Measurements from ENCODE around the gene KRAS. TPM values are rescaled to one million over a fixed set of nuclear protein-coding genes. Genes with fewer than 3 reads are reported as not detected.
A peak's percentile ranks its signal among the peaks of the same experiment; 100 is the strongest.

The KRAS gene
- total and polyA plus RNA-seq, 2 donors (not counting 3 experiments of a cell fraction or from before 2014, with no cell fraction given): 9.1 to 22.8 TPM

DNA sequence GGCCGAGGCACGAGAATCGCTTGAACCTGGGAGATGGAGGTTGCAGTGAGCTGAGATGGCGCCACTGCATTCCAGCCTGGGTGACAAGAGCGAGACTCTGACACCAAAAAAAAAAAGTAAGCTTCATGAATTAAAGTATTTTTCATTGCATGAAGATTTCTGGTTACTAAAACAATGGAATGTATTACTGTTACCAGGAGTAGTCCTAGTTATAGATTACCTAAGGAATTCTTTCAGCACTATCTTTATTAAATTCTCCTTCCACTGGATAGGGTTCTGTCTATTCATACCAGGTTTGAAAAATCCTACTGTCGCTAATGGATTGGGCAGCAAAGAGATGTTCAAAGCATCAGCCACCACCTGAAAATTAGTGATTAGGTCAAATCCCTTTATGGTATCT, 43.3 kb downstream of the KRAS start:
- H3K27ac ChIP-seq (ENCODE audit: insufficient read depth, low read depth, low read length): no peak overlapping the region
- H3K27me3 ChIP-seq (ENCODE audit: control insufficient read depth in 2 of 2, insufficient read depth in 2 of 2, low read length in 2 of 2): no peaks in the 10 kb centered on the region
- no peaks in the 10 kb centered on the region for H3K9me1 ChIP-seq (replicated peaks; ENCODE audit: control insufficient read depth, extremely low read depth, insufficient read depth, low read length)
- ChIA-PET CTCF (no interaction called here), POLR2A (no interaction called here)
- no peak overlapping the region for H3K4me3 ChIP-seq (replicated peaks in 1 of 3; ENCODE audit: insufficient read depth in 1 of 3, low read depth in 1 of 3, low read length in 3 of 3)
- FAIRE-seq (no peak), DNase-seq (ENCODE audit: low read depth, low spot score) (no peak)
- intact Hi-C loops (cut with micrococcal nuclease): no loop called here
- H3K36me3 ChIP-seq (ENCODE audit: control insufficient read depth in 2 of 2, extremely low read depth in 1 of 2, insufficient read depth in 2 of 2, low read length in 2 of 2): peaks cover 0 to 4% of the 10 kb centered on the region in 2 experiments
- dilution Hi-C loops (cut with MboI; ENCODE audit: extremely low pct_ligation_motif_present, low sequenced_read_pairs): no loop called here
- BruUV-seq (replicated peaks): TSS peak; percentile 9
- H3K79me2 ChIP-seq (ENCODE audit: control insufficient read depth, insufficient read depth, low read length): no peaks in the 10 kb centered on the region
- H3K9ac ChIP-seq (replicated peaks; ENCODE audit: extremely low read depth, insufficient read depth, low read length): no peak overlapping the region
- TF ChIP-seq JUN (IDR thresholded peaks at IDR 0.05; ENCODE audit: borderline replicate concordance, insufficient read depth, insufficient read length, low read depth) (no peak), GATA2 (IDR thresholded peaks at IDR 0.05; ENCODE audit: insufficient read depth, insufficient read length, low read depth, low read length) (no peak), POLR2AphosphoS5 (IDR thresholded peaks at IDR 0.05; ENCODE audit: insufficient read depth, low read depth, low read length) (no peak), FOS (IDR thresholded peaks at IDR 0.05; ENCODE audit: borderline replicate concordance, insufficient read depth, low read length) (no peak), MYC (IDR thresholded peaks at IDR 0.05; ENCODE audit: low read depth, low read length) (no peak), POLR2A (IDR thresholded peaks at IDR 0.05; ENCODE audit: low read depth, low read length) (no peak), EZH2 (IDR thresholded peaks at IDR 0.05; ENCODE audit: borderline replicate concordance, low read depth, low read length, severe bottlenecking) (no peak)
- TF ChIP-seq, protein P1, sequence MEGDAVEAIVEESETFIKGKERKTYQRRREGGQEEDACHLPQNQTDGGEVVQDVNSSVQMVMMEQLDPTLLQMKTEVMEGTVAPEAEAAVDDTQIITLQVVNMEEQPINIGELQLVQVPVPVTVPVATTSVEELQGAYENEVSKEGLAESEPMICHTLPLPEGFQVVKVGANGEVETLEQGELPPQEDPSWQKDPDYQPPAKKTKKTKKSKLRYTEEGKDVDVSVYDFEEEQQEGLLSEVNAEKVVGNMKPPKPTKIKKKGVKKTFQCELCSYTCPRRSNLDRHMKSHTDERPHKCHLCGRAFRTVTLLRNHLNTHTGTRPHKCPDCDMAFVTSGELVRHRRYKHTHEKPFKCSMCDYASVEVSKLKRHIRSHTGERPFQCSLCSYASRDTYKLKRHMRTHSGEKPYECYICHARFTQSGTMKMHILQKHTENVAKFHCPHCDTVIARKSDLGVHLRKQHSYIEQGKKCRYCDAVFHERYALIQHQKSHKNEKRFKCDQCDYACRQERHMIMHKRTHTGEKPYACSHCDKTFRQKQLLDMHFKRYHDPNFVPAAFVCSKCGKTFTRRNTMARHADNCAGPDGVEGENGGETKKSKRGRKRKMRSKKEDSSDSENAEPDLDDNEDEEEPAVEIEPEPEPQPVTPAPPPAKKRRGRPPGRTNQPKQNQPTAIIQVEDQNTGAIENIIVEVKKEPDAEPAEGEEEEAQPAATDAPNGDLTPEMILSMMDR (IDR thresholded peaks at IDR 0.05; ENCODE audit: extremely low read depth in 1 of 2, insufficient read depth in 1 of 2, low read depth in 1 of 2, low read length in 2 of 2): no peak
- TF ChIP-seq, protein P2, sequence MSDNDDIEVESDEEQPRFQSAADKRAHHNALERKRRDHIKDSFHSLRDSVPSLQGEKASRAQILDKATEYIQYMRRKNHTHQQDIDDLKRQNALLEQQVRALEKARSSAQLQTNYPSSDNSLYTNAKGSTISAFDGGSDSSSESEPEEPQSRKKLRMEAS (IDR thresholded peaks at IDR 0.05; ENCODE audit: insufficient read depth, insufficient read length): no peak
- H4K20me1 ChIP-seq (replicated peaks; ENCODE audit: control insufficient read depth, extremely low read depth, insufficient read depth, low read length): no peaks in the 10 kb centered on the region
- H3K4me2 ChIP-seq (ENCODE audit: insufficient read depth, low read length): no peak overlapping the region
- no peaks in the 10 kb centered on the region for H3K9me3 ChIP-seq (replicated peaks; ENCODE audit: control insufficient read depth, insufficient read depth, low read length)
- no peaks in the 10 kb centered on the region for H3K4me1 ChIP-seq (ENCODE audit: control insufficient read depth, extremely low read depth, insufficient read depth, low read length)
- H2AFZ ChIP-seq (ENCODE audit: low read depth, low read length): no peak overlapping the region
